ENCODE measurements around the gene GALNT14. TPM values are rescaled to one million over a fixed set of nuclear protein-coding genes. Genes with fewer than 3 reads are reported as not detected.

The GALNT14 gene
- total and polyA plus RNA-seq, 10 of the 15 experiments (the other 5 are each of a cell fraction or from before 2014, with no cell fraction given), result 3.7 to 17.8 (median 6.0) TPM

DNA sequence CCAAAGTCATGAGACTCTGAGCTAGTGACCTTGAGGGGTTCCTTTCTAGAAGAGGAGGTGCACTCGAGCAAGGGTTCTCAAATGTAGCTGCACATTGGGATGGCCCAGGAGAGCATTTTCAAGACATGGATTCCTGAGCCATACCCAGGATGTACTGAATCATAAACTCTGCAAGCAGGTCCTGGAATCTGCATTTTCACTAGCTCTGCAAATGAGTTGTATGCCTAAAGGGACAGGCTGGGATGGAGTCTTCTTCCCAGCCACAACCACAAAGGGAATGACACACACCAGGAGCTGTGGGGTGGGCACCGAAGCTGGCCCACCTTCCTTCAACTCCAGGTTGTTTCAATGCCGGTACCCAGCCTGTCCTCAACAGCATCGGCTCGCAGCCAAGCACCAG, 90.6 kb downstream of the GALNT14 start (continued):
- TF ChIP-seq, protein P1, sequence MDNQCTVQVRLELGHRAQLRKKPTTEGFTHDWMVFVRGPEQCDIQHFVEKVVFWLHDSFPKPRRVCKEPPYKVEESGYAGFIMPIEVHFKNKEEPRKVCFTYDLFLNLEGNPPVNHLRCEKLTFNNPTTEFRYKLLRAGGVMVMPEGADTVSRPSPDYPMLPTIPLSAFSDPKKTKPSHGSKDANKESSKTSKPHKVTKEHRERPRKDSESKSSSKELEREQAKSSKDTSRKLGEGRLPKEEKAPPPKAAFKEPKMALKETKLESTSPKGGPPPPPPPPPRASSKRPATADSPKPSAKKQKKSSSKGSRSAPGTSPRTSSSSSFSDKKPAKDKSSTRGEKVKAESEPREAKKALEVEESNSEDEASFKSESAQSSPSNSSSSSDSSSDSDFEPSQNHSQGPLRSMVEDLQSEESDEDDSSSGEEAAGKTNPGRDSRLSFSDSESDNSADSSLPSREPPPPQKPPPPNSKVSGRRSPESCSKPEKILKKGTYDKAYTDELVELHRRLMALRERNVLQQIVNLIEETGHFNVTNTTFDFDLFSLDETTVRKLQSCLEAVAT (IDR thresholded peaks at IDR 0.05), result no peak
- TF ChIP-seq TAF1 (IDR thresholded peaks at IDR 0.05; ENCODE audit: borderline replicate concordance, low read depth, low read length), result no peak

GRCh38 chr2:31038385-31038784, 99.9 kb downstream of the GALNT14 start:
- Histone ChIP-seq H3K36me3 (ENCODE audit: control insufficient read depth in 2 of 2, insufficient read depth in 2 of 2, low read length in 1 of 2) (no peaks in the 10 kb centered on the region), H4K20me1 (ENCODE audit: control insufficient read depth, insufficient read depth) (no peaks in the 10 kb centered on the region), H3K9ac (ENCODE audit: control insufficient read depth, insufficient read depth, low read length) (no peak overlapping the region), H3K4me3 (no peak overlapping the region), H2AFZ (ENCODE audit: control insufficient read depth, low read depth, low read length) (no peak overlapping the region), H3K27ac (ENCODE audit: control insufficient read depth, insufficient read depth) (no peak overlapping the region), H3K4me2 (ENCODE audit: control insufficient read depth, insufficient read depth) (no peak overlapping the region), H3K4me1 (ENCODE audit: control insufficient read depth, insufficient read depth, low read length) (no peaks in the 10 kb centered on the region), H3K79me2 (ENCODE audit: control insufficient read depth, insufficient read depth, low read length) (no peaks in the 10 kb centered on the region), H3K9me3 (replicated peaks; ENCODE audit: control insufficient read depth, insufficient read depth, low read length) (peaks cover 4% of the 10 kb centered on the region), H3K27me3 (replicated peaks in 1 of 2; ENCODE audit: control insufficient read depth in 2 of 2, insufficient read depth in 2 of 2, low read length in 1 of 2) (no peaks in the 10 kb centered on the region)
- ChIA-PET RAD21 (ENCODE audit: unreplicated experiment) (no interaction called here), SMC1A (ENCODE audit: uncharacterized antibody, unreplicated experiment) (interaction anchor here (0.6 kb wide), 1 partner anchor 637 kb away, joined by 3 read pairs; no protein-coding TSS in a partner anchor), CTCF (interaction anchor here (0.6 kb wide), 1 partner anchor 11 kb away, joined by 3 read pairs; no protein-coding TSS in a partner anchor), POLR2A (no interaction called here)
- intact Hi-C loops (cut with micrococcal nuclease; ENCODE audit: unreplicated experiment), result no loop called here
- DNase-seq (ENCODE audit: low read depth, low spot score) (no peak), ATAC-seq (no peak), FAIRE-seq (no peak)
- WGBS (ENCODE audit: insufficient coverage, insufficient replicate concordance, low lambda C conversion rate, missing lambda C conversion rate), result 41% methylated on average over 3 of the region's 4 CpGs
- BruUV-seq (replicated peaks), result no TSS peak
- in situ Hi-C loops (cut with MboI), result no loop called here
- TF ChIP-seq FOXM1 (IDR thresholded peaks at IDR 0.05; ENCODE audit: low read depth, low read length), result no peak
- no peak for TF ChIP-seq RBBP5 (conservative IDR thresholded peaks at IDR 0.05)
- TF ChIP-seq, protein P2, sequence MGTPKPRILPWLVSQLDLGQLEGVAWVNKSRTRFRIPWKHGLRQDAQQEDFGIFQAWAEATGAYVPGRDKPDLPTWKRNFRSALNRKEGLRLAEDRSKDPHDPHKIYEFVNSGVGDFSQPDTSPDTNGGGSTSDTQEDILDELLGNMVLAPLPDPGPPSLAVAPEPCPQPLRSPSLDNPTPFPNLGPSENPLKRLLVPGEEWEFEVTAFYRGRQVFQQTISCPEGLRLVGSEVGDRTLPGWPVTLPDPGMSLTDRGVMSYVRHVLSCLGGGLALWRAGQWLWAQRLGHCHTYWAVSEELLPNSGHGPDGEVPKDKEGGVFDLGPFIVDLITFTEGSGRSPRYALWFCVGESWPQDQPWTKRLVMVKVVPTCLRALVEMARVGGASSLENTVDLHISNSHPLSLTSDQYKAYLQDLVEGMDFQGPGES (IDR thresholded peaks at IDR 0.05), result no peak
- TF ChIP-seq HSF1 (IDR thresholded peaks at IDR 0.05; ENCODE audit: low read depth, low read length), result no peak
- no peak for TF ChIP-seq GABPA (IDR thresholded peaks at IDR 0.05; ENCODE audit: low read depth)
- no peak for TF ChIP-seq SPI1 (IDR thresholded peaks at IDR 0.05; ENCODE audit: borderline replicate concordance, insufficient read depth, low read depth, low read length)
- no peak for TF ChIP-seq NR2F1 (conservative IDR thresholded peaks at IDR 0.05)
- TF ChIP-seq POU2F2 (IDR thresholded peaks at IDR 0.05; ENCODE audit: borderline replicate concordance, low read depth, low read length), result no peak
- TF ChIP-seq, protein P3, sequence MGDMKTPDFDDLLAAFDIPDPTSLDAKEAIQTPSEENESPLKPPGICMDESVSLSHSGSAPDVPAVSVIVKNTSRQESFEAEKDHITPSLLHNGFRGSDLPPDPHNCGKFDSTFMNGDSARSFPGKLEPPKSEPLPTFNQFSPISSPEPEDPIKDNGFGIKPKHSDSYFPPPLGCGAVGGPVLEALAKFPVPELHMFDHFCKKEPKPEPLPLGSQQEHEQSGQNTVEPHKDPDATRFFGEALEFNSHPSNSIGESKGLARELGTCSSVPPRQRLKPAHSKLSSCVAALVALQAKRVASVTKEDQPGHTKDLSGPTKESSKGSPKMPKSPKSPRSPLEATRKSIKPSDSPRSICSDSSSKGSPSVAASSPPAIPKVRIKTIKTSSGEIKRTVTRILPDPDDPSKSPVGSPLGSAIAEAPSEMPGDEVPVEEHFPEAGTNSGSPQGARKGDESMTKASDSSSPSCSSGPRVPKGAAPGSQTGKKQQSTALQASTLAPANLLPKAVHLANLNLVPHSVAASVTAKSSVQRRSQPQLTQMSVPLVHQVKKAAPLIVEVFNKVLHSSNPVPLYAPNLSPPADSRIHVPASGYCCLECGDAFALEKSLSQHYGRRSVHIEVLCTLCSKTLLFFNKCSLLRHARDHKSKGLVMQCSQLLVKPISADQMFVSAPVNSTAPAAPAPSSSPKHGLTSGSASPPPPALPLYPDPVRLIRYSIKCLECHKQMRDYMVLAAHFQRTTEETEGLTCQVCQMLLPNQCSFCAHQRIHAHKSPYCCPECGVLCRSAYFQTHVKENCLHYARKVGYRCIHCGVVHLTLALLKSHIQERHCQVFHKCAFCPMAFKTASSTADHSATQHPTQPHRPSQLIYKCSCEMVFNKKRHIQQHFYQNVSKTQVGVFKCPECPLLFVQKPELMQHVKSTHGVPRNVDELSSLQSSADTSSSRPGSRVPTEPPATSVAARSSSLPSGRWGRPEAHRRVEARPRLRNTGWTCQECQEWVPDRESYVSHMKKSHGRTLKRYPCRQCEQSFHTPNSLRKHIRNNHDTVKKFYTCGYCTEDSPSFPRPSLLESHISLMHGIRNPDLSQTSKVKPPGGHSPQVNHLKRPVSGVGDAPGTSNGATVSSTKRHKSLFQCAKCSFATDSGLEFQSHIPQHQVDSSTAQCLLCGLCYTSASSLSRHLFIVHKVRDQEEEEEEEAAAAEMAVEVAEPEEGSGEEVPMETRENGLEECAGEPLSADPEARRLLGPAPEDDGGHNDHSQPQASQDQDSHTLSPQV (IDR thresholded peaks at IDR 0.05), result no peak
- TF ChIP-seq ASH2L (IDR thresholded peaks at IDR 0.05; ENCODE audit: borderline replicate concordance, low read depth), result no peak
- no peak for TF ChIP-seq SUZ12 (IDR thresholded peaks at IDR 0.05; ENCODE audit: unreplicated experiment)
